Mucosa of stomach (tissue), 1 donor: ENCODE measurements around the gene FBRSL1.

Source experiments
- H3K27me3 ChIP-seq: one replicate; pipeline ENCODE4 v1.7.0; 2013; ENCODE audit warnings: mild to moderate bottlenecking, low read length; ENCODE audit not compliant: control insufficient read depth, insufficient read depth
- H3K36me3 ChIP-seq: one replicate; pipeline ENCODE4 v1.7.0; 2013; ENCODE audit warnings: low read length; ENCODE audit not compliant: control insufficient read depth, insufficient read depth
- H3K4me1 ChIP-seq: one replicate; pipeline ENCODE4 v1.7.0; 2013; ENCODE audit warnings: mild to moderate bottlenecking, low read length; ENCODE audit not compliant: control insufficient read depth, insufficient read depth
- H3K4me3 ChIP-seq: one replicate; pipeline ENCODE4 v1.7.0; 2013; ENCODE audit warnings: low read length
- H3K9ac ChIP-seq: one replicate; pipeline ENCODE4 v1.7.0; 2013; ENCODE audit warnings: mild to moderate bottlenecking, low read length, moderate library complexity
- H3K9me3 ChIP-seq: one replicate; pipeline ENCODE4 v1.7.0; 2013; ENCODE audit warnings: mild to moderate bottlenecking, low read length, moderate library complexity; ENCODE audit not compliant: control insufficient read depth
- donor health status: Pancreatic carcinoma.

FBRSL1 gene

DNA sequence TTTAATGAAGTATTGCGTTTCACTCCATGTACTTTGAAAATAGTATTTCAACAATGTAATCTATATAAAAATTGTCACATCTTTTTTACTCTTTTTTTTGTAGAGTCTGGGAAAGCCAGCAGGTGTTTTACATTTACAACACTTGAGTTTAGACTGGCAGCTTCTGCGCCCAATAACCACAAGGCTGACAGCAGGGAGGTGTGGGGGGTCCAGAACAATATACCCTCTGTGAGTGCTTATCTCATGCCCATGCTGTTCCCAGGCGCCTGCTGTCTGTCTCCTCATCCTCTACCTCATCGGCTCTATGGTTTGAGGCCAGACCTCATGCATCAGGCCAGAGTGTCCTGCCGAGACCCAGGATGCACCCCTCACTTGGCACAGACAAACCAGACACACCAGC lies 24.9 kb downstream of the FBRSL1 start:
- Histone ChIP-seq H3K9ac (no peak overlapping the region), H3K36me3 (peaks cover 3% of the 10 kb centered on the region), H3K27me3 (no peaks in the 10 kb centered on the region), H3K9me3 (no peaks in the 10 kb centered on the region), H3K4me1 (peaks cover 10% of the 10 kb centered on the region), H3K4me3 (no peak overlapping the region)

DNA sequence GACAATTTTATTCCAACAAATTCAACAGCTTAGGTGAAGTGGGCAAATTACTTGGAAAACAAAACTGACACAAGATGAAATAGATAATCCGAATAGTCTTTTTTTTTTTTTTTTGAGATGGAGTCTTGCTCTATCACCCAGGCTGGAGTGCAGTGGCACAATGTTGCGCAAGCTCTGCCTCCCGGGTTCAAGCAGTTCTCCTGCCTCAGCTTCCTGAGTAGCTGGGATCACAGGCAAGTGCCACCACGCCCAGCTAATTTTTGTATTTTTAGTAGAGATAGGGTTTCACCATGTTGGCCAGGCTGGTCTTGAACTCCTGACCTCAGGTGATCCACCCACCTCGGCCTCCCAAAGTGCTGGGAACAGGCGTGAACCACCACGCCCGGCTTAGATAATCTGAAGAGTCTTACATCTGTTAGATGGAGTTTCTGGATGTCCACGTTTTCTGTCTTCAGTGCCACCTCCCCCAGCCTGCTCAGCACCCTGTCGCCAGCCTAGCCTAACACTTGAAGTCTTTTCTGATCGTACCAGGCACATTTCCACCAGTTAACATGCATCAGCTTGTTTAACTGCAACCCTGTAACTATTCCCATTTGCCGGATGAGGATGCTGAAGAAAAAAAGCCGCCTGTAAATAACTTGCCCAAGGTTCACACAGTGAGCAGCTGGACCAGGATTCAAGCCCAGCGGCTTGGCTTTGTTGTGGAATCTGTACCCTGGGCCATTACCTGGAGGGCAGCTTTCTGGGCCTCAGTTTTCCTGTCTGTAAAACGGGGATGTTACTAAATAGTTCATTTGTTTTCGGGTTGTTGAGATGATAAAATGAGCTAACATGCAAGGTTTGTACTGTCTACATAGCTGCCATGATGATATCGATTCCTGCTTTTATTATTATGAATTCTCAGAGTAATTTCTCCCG lies 26.4 kb downstream of the FBRSL1 start:
- Histone ChIP-seq H3K4me1 (peaks cover 24% of the 10 kb centered on the region), H3K27me3 (no peaks in the 10 kb centered on the region), H3K9me3 (no peaks in the 10 kb centered on the region), H3K36me3 (peaks cover 3% of the 10 kb centered on the region), H3K4me3 (no peak overlapping the region), H3K9ac (no peak overlapping the region)

DNA sequence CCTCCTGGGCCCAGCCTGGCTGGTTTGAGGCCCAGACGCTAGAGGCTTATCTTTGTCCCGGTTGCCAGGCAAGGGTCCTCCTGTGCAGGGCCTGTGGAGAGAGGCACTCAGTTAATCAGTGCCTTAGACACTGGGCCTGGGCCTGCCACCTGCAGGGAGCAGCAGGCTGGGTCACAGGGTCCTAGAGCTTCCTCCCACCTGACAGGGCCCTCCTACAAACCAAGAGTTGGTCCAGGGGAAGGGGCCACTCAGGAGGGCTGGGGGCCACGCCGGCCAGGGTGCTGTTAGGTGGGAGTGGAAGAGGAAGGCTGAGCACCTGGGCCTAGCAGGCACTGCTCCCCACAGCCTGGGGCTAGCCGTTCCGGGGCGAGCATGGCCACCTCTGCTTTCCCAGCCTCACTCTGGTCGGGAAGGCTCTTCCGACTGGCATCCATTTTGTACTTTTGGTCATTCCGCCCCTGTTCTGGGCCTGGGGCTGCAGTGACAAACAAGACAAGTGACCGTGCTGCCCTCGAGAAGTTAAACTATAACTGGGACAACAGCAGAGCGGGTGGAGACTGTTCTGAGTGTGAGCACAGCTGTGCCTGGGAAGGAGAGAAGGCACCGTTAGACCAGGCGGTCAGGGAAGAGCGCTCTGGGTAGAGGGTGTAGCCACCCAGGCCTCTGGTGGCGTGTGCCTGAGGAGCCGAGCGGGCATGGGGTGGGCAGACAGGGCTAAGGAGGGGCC lies 27.2 kb downstream of the FBRSL1 start:
- Histone ChIP-seq H3K36me3 (peaks cover 3% of the 10 kb centered on the region), H3K9ac (no peak overlapping the region)

DNA sequence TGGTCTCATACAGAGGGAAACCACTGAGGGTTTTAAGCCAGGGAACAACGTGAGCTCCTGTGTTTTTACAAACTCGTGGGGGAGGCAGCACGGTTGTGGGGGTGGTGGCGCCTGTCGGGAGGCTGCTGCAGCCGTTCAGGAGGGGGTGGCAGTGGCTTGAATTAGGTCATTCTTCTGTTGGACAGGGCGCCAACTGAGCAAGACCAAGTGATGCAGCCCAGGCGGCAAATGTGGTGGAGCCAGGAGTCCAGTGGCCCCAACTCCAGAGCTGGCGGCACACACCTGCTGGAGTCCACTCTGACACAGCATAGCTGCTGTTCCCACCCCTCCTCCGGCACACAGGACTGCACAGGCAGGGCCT lies 27.8 kb downstream of the FBRSL1 start:
- H3K9me3 ChIP-seq: no peaks in the 10 kb centered on the region
- H3K36me3 ChIP-seq: peaks cover 3% of the 10 kb centered on the region
- no peak overlapping the region for H3K9ac ChIP-seq
- no peak overlapping the region for H3K4me3 ChIP-seq
- peaks cover 35% of the 10 kb centered on the region for H3K4me1 ChIP-seq
- H3K27me3 ChIP-seq: no peaks in the 10 kb centered on the region

More for the DNA sequence above, 27.2 kb downstream of the FBRSL1 start:
- H3K4me1 ChIP-seq: peaks cover 30% of the 10 kb centered on the region
- no peak overlapping the region for H3K4me3 ChIP-seq
- H3K27me3 ChIP-seq: no peaks in the 10 kb centered on the region
- no peaks in the 10 kb centered on the region for H3K9me3 ChIP-seq

DNA sequence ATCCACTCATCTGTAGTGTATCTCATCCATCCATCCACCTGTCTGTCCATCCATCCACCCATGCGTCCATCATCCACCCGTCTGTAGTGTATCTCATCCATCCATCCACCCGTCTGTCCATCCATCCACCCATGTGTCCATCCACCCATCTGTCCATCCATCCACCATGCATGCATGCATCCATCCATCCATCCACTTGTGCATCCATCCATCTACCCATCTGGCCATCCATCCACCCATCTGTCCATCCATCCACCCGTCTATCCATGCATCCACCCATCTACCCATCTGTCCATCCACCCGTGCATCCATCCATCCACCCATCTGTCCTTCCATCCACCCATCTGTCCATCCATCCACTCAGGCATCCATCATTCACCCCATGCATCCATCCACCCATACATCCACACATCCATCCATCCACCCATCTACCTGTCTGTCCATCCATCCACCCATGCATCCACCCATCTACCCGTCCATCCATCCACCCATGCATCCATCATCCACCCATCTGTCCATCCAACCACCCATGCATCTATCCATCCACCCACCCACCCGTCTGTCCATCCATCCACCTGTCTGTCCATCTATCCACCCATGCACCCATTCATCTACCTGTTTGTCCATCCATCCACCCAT lies 28.5 kb downstream of the FBRSL1 start:
- Histone ChIP-seq H3K4me1 (peaks cover 43% of the 10 kb centered on the region), H3K27me3 (no peaks in the 10 kb centered on the region), H3K9me3 (no peaks in the 10 kb centered on the region), H3K36me3 (peaks cover 3% of the 10 kb centered on the region), H3K4me3 (no peak overlapping the region), H3K9ac (no peak overlapping the region)

DNA sequence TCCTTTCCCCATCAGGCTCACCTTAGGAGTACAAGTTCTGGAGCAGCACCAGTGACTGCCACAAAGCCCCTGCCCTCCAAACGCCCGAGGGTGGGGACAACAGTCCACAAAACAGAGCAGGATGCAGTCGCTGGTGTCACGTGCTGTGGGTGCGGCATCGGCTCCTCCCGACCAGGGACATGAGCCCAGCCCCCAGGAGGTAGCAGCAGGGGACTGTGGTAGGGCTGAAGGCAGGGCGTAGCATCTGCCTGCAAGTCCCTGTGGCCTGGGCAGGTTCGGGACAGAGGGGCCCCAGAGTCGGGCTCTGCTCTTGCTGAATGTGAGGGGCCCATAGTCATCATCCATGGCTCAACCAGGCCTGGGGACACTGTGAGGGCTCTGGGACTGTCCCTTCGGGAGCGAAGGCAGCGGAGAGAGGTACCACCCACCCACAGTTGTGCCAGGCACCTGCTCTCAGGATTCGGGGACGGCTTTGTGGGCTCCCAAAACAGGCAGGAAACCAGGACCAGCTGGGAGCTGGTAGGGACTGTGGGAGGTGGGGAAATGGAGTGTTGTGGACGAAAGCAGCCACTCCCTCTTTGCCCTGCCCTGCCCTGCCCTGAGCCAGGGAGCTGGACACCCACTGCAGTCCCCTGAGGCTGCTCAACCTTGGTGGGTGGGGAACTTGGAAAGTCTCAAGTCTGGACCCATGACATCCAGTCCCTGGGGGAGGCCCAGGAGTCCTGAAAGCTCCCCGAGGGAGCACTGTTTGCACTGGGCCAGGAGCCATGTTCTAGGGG lies 30.7 kb downstream of the FBRSL1 start:
- H3K36me3 ChIP-seq: peaks cover 3% of the 10 kb centered on the region
- H3K27me3 ChIP-seq: no peaks in the 10 kb centered on the region
- H3K4me3 ChIP-seq: no peak overlapping the region
- H3K4me1 ChIP-seq: peaks cover 59% of the 10 kb centered on the region
- H3K9me3 ChIP-seq: no peaks in the 10 kb centered on the region
- H3K9ac ChIP-seq: no peak overlapping the region

DNA sequence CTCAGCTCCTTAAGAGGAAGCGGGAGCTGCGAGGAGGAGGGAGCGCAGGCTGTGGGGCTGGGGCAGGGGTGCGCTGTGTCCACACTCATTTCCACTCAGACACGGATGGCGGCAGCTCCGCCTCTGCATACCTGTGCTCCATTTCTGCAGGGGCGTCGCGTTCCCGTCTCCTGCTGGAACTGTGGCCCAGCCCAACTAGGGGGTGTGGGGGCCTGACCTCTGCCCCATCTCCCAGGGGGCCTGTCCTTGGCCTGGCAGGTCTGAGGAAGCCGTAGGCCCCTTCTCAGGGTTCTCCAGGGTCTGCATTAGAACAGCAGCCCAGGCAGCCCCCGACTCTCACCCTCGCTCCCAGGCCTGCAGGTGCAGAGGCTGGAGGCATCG lies 31.2 kb downstream of the FBRSL1 start:
- H3K9ac ChIP-seq: no peak overlapping the region
- peaks cover 3% of the 10 kb centered on the region for H3K36me3 ChIP-seq
- H3K4me1 ChIP-seq: peaks cover 59% of the 10 kb centered on the region

DNA sequence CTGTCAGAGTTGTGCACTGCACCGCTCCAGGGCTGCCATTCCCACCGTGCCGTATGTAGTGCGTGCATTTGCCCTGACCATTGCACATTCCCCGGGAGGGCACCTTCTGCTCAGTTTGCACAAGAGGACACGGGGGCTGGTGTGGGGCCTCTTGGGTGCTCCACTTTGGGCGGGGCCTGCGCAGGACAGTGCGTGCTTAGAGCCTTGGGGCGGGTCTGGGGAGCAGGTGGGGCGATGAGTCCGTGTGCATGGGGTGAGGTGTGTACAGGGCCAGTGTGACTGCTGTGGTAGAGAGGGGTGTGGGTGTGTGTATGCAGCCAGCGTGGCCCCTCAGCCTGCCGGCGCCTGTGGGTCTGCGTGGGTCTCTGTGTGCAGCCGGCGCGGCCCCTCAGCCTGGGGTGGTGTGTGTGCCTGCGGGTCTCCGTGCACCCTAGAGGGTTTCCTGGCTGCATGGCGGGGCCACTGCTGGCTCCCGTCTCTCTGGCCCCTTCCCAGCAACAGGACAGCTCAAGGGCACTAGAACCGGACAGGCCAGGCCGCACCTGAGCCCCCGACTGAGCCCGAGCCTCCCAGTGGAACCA lies 31.9 kb downstream of the FBRSL1 start:
- no peak overlapping the region for H3K9ac ChIP-seq
- peaks cover 3% of the 10 kb centered on the region for H3K36me3 ChIP-seq
- H3K4me3 ChIP-seq: no peak overlapping the region
- H3K4me1 ChIP-seq: peaks cover 56% of the 10 kb centered on the region
- H3K27me3 ChIP-seq: no peaks in the 10 kb centered on the region
- H3K9me3 ChIP-seq: no peaks in the 10 kb centered on the region

More for the DNA sequence above, 31.2 kb downstream of the FBRSL1 start:
- Histone ChIP-seq H3K4me3 (no peak overlapping the region), H3K27me3 (no peaks in the 10 kb centered on the region), H3K9me3 (no peaks in the 10 kb centered on the region)

DNA sequence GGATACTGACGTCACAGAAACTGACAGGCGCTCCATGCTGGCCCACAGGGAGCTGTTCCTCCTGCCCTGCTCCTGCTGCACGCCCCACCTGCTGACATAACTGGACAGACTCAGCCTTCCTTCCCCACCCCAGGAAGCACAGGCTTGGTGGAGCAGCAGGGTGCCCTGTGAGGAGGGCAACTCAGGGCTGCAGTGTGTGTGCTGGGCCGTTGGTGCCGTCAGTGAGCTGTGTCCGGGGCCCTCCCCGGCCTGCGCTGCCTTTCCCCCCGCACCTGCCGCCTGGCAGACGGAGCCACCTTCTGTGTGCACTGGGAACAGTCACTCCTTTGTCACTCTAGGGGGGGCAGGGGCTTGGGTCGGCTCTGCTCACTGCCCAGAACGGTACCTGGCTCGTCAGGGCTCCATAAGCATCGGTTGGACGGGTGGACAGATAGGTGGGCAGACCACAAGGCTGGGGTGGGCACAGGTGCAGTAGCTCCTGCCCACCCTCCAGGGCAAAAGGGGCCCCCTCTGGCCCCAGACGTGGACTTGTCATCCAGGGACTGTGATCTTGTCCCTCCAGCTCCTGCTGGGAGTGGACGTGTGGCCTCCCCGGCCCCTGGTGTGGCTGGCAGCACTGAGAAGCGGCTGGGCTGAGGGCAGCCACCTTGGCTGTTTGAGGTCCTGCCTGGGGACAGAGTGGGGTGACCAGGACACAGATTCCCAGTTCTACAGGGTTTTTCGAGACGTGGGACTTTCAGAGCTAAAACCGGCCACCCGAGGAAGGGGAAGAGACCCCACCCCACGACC lies 32.8 kb downstream of the FBRSL1 start:
- Histone ChIP-seq H3K36me3 (peaks cover 3% of the 10 kb centered on the region), H3K4me3 (no peak overlapping the region), H3K27me3 (no peaks in the 10 kb centered on the region), H3K9ac (no peak overlapping the region), H3K4me1 (peaks cover 50% of the 10 kb centered on the region), H3K9me3 (no peaks in the 10 kb centered on the region)

DNA sequence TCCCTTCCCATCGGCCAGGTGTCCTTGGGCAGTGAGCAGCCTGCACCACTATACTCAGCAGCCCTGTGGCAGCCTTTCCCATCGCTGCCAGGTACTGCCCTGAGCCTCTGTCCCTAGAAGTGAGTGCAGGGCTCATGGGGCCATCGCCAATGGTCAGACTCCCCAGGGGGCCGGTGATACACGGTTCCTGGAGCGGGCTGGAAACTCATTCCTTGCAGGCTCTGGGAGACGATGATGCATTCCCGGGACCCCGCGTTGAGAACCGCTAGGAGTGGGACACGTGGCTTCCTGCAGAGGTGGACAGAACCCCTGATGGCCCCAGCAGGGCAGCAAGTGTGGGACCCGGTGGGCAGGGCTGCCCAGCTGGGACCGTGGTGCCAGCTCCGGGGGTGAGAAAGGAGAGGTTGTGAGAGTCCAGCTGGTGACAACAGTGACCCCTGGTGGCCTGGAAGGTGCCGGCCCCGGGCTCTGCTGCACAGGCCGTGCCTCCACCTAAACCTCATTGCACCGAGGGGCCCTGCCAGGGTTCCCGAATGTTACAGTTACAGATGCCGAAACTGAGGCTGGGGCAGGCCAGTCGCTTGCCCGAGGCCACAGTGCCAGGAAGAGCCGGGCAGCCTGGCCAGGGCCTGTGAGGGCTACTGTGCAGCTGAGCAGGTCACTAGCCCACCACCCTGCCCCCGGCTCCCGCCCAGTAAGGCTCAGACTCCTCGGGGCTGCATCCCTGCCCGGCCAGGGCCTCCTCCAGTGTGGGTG lies 33.8 kb downstream of the FBRSL1 start:
- Histone ChIP-seq H3K36me3 (peaks cover under 1% of the 10 kb centered on the region), H3K4me3 (no peak overlapping the region), H3K4me1 (peaks cover 56% of the 10 kb centered on the region), H3K9me3 (no peaks in the 10 kb centered on the region), H3K9ac (no peak overlapping the region), H3K27me3 (no peaks in the 10 kb centered on the region)
